ENCODE measurements around the gene PDE2A. TPM values are rescaled to one million over a fixed set of nuclear protein-coding genes. Genes with fewer than 3 reads are reported as not detected.

The PDE2A gene
- total RNA-seq, 1 experiment from 2014 or later, result 9.6 TPM

GRCh38 chr11:72541257-72541974 is 132.8 kb downstream of the PDE2A start:
- no peak overlapping the region for H3K27ac ChIP-seq
- peaks cover 44% of the 10 kb centered on the region for H3K27me3 ChIP-seq (ENCODE audit: insufficient read depth, low read depth)
- no TSS peak for BruUV-seq (replicated peaks)
- H3K4me2 ChIP-seq, result no peak overlapping the region
- ChIA-PET CTCF (interaction anchor here (0.6 kb wide), 1 partner anchor 9 kb away, joined by 3 read pairs; no protein-coding TSS in a partner anchor), POLR2A (ENCODE audit: unreplicated experiment) (no interaction called here)
- no peaks in the 10 kb centered on the region for H3K9me2 ChIP-seq (ENCODE audit: insufficient read depth)
- no peaks in the 10 kb centered on the region for H3K4me1 ChIP-seq (replicated peaks; ENCODE audit: insufficient read depth)
- no peak for DNase-seq
- no peaks in the 10 kb centered on the region for H3K79me2 ChIP-seq (ENCODE audit: low read depth)
- no peaks in the 10 kb centered on the region for H4K20me1 ChIP-seq (ENCODE audit: insufficient read depth)
- no peak overlapping the region for H3K4me3 ChIP-seq
- TF ChIP-seq EZH2 (IDR thresholded peaks at IDR 0.05; ENCODE audit: low read depth) (no peak), CTCF (conservative IDR thresholded peaks at IDR 0.05) (no peak)
- no peaks in the 10 kb centered on the region for H3F3A ChIP-seq (ENCODE audit: insufficient read depth, low read depth)
- no peaks in the 10 kb centered on the region for H3K36me3 ChIP-seq (ENCODE audit: low read depth)
- H2AFZ ChIP-seq, result no peak overlapping the region
- H3K9me3 ChIP-seq (ENCODE audit: insufficient read depth, low read depth), result no peaks in the 10 kb centered on the region
- intact Hi-C loops (cut with micrococcal nuclease; ENCODE audit: unreplicated experiment), result no loop called here

GRCh38 chr11:72537051-72537450 is 137.2 kb downstream of the PDE2A start:
- H3K27ac ChIP-seq, result no peak overlapping the region
- no peaks in the 10 kb centered on the region for H4K20me1 ChIP-seq (ENCODE audit: insufficient read depth)
- ChIA-PET POLR2A (ENCODE audit: unreplicated experiment) (no interaction called here), CTCF (interaction anchor here (0.5 kb wide), 1 partner anchor 958 kb away, joined by 7 read pairs; no protein-coding TSS in a partner anchor)
- BruUV-seq (replicated peaks), result no TSS peak
- H3F3A ChIP-seq (ENCODE audit: insufficient read depth, low read depth), result no peaks in the 10 kb centered on the region
- no peak overlapping the region for H3K4me3 ChIP-seq
- intact Hi-C loops (cut with micrococcal nuclease; ENCODE audit: unreplicated experiment), result no loop called here
- H3K9me2 ChIP-seq (ENCODE audit: insufficient read depth), result no peaks in the 10 kb centered on the region
- H3K79me2 ChIP-seq (ENCODE audit: low read depth), result no peaks in the 10 kb centered on the region
- no peaks in the 10 kb centered on the region for H3K36me3 ChIP-seq (ENCODE audit: low read depth)
- H2AFZ ChIP-seq, result no peak overlapping the region
- no peak overlapping the region for H3K4me2 ChIP-seq
- H3K9me3 ChIP-seq (ENCODE audit: insufficient read depth, low read depth), result no peaks in the 10 kb centered on the region
- TF ChIP-seq EZH2 (IDR thresholded peaks at IDR 0.05; ENCODE audit: low read depth), result no peak
- no peak for TF ChIP-seq CTCF (conservative IDR thresholded peaks at IDR 0.05)
- peaks cover 15% of the 10 kb centered on the region for H3K4me1 ChIP-seq (replicated peaks; ENCODE audit: insufficient read depth)
- no peak for DNase-seq
- H3K27me3 ChIP-seq (ENCODE audit: insufficient read depth, low read depth), result peaks cover 28% of the 10 kb centered on the region

GRCh38 chr11:72535194-72535547 is 139.1 kb downstream of the PDE2A start:
- Histone ChIP-seq H3K9me3 (ENCODE audit: insufficient read depth, low read depth) (no peaks in the 10 kb centered on the region), H3K4me1 (replicated peaks; ENCODE audit: insufficient read depth) (peaks cover 15% of the 10 kb centered on the region), H3K9me2 (ENCODE audit: insufficient read depth) (no peaks in the 10 kb centered on the region), H3K4me2 (0 out of 2 replicates have a peak overlapping the region, but pooled peaks have one; percentile 3), H3F3A (ENCODE audit: insufficient read depth, low read depth) (no peaks in the 10 kb centered on the region), H3K4me3 (no peak overlapping the region), H3K27ac (no peak overlapping the region), H3K27me3 (ENCODE audit: insufficient read depth, low read depth) (peaks cover 13% of the 10 kb centered on the region), H2AFZ (no peak overlapping the region; the same call in 1 of the 2 replicates), H3K79me2 (ENCODE audit: low read depth) (no peaks in the 10 kb centered on the region), H3K36me3 (ENCODE audit: low read depth) (no peaks in the 10 kb centered on the region), H4K20me1 (ENCODE audit: insufficient read depth) (no peaks in the 10 kb centered on the region)
- DNase-seq, result no peak
- intact Hi-C loops (cut with micrococcal nuclease; ENCODE audit: unreplicated experiment), result no loop called here
- TF ChIP-seq CTCF (conservative IDR thresholded peaks at IDR 0.05) (0 out of 2 replicates have a peak, but pooled peaks have one; percentile 16), EZH2 (IDR thresholded peaks at IDR 0.05; ENCODE audit: low read depth) (no peak)
- CTCF ChIA-PET, result interaction anchor here (0.6 to 0.7 kb wide), 2 partner anchors 64 to 253 kb away, joined by 3 read pairs; no protein-coding TSS in a partner anchor
- POLR2A ChIA-PET (ENCODE audit: unreplicated experiment), result interaction anchor here (0.7 kb wide), 1 partner anchor 820 kb away, joined by 3 read pairs; no protein-coding TSS in a partner anchor
- no TSS peak for BruUV-seq (replicated peaks)

Data from PC-9 (cell line).